AG04450 (cell line): ENCODE measurements around the gene MARS1. TPM values are rescaled to one million over a fixed set of nuclear protein-coding genes. Genes with fewer than 3 reads are reported as not detected.

Experiments
- CTCF ChIA-PET: fragments of 300-600, 350-600 bp; formaldehyde crosslinking; extraction: SDS; loops from one replicate; lab custom pipeline; 2022; ENCODE audit warnings: antibody characterized with exemption, inconsistent platforms; lab: Charles Lee
- POLR2A ChIA-PET: fragments of 350-600 bp; formaldehyde crosslinking; extraction: SDS; loops from one replicate; lab custom pipeline; 2021; ENCODE audit warnings: antibody characterized with exemption, inconsistent platforms; lab: Yijun Ruan, JAX
- DNase-seq: peaks from one replicate; pipeline ENCODE4 v3.0.0-alpha.2; 2011; ENCODE audit warnings: low read depth, low spot score
- H3K27ac ChIP-seq: one replicate; pipeline ENCODE4 v1.5.1; 2012; ENCODE audit warnings: low read depth, low read length, control low read depth
- H3K27me3 ChIP-seq: one replicate; pipeline ENCODE4 v1.6.0; 2012; ENCODE audit warnings: low read length; ENCODE audit not compliant: control insufficient read depth, insufficient read depth
- H3K4me3 ChIP-seq: 2 replicates; pipeline ENCODE4 v1.5.1; 2011; ENCODE audit warnings: mild to moderate bottlenecking, low read depth, low read length, control low read depth
- H3K9me3 ChIP-seq: 2 replicates; pipeline ENCODE4 v1.5.1; 2012; ENCODE audit warnings: low read length; ENCODE audit not compliant: control insufficient read depth, insufficient read depth
- polyA plus RNA-seq: library from polyadenylated mRNA; depleted of rRNA; stranded (reverse); fragments of >200 nt; gene quantifications from 2 replicates; pipeline ENCODE4 v1.2.3, GENCODE V29; 2011
- TF ChIP-seq, protein P1 (sequence below): IDR thresholded peaks from 2 replicates; pipeline ENCODE4 v1.5.1; 2011; ENCODE audit warnings: low read depth, low read length, control low read depth, inconsistent platforms

The MARS1 gene
- polyA plus RNA-seq, 1 experiment = 236 TPM

DNA sequence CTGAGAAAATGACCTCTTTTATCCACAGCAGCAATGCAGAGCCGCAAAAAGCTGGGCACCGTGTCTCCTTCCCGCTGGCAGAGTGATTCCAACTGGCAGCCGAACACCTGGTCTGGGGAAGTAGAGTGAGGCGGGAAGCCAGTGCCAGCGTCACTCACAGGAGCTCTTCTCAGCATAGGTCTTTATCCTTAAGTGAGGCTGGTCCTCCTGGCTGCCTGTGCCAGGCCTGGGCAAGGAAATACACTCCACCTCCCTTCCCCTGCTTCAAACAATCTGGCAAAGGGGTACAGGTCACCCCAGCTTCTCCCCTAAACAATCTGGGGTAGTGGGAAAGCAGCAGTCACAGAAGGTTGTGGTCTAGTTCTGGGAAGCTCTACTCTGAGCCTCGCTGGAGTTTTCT, 13.0 kb upstream of the MARS1 start:
- Histone ChIP-seq H3K4me3 (no peak overlapping the region), H3K27ac (no peak overlapping the region), H3K9me3 (no peaks in the 10 kb centered on the region; the same call in 1 of the 2 replicates), H3K27me3 (peaks cover 42% of the 10 kb centered on the region)
- ChIA-PET CTCF (interaction anchor here (1.9 to 2.7 kb wide), 2 partner anchors 12 to 16 kb away, joined by 9 to 14 read pairs; partner anchors contain the start of gene GLI1), POLR2A (interaction anchor here (0.9 kb wide), 1 partner anchor 45 kb away, joined by 4 read pairs; the partner anchor contains the start of gene DDIT3)
- DNase-seq = no peak
- TF ChIP-seq, protein P1, sequence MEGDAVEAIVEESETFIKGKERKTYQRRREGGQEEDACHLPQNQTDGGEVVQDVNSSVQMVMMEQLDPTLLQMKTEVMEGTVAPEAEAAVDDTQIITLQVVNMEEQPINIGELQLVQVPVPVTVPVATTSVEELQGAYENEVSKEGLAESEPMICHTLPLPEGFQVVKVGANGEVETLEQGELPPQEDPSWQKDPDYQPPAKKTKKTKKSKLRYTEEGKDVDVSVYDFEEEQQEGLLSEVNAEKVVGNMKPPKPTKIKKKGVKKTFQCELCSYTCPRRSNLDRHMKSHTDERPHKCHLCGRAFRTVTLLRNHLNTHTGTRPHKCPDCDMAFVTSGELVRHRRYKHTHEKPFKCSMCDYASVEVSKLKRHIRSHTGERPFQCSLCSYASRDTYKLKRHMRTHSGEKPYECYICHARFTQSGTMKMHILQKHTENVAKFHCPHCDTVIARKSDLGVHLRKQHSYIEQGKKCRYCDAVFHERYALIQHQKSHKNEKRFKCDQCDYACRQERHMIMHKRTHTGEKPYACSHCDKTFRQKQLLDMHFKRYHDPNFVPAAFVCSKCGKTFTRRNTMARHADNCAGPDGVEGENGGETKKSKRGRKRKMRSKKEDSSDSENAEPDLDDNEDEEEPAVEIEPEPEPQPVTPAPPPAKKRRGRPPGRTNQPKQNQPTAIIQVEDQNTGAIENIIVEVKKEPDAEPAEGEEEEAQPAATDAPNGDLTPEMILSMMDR = no peak

DNA sequence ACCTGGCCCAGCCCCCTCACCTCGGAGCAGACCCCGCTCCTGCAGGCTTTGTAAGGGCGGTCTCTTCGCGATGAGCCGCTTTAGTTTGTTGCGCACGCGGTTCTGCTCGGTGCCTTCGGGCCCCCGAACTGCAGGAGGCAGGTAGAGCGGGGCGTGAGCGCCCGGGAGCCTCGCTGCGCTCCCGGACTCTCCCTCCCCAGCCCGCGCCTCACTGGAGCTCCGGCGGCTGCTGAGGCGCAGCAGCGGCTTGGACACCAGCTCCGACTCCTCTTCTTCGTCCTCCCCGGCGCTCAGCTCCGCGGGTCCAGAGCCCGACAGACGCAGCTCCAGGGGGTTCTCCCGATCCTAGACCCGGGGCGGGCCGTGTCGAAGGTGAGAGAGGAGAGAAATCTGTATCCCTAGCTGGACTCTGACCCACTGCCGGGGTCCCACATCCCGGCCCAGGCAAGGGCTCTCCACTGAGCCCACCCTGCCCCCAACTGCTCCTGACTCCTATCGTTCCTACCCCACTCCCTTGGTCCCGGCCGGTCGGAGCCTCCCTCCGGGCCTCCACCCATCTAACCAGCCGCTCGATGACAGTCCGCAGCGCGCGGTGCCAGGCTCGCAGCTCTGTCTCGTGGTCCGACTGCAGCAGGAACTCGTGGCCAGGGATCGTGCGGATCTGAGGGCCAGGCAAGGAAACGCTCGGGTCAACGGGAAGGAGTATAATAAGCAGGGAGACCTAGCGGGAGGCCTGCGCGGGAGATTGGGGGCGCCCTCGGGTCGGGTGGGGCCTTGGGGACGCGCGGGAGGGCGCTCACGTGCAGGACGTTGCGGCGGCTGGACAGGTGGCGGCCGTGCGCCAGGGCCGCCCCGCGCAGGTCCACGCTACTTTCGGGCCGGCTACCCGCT, 12.4 kb upstream of the MARS1 start:
- Histone ChIP-seq H3K27me3 (peaks cover 42% of the 10 kb centered on the region), H3K27ac (no peak overlapping the region), H3K4me3 (peak overlapping the region; percentile 36), H3K9me3 (no peaks in the 10 kb centered on the region; the same call in 1 of the 2 replicates)
- TF ChIP-seq, protein P1 = no peak
- CTCF ChIA-PET = interaction anchor here (0.6 to 2.7 kb wide), 3 partner anchors 13 to 42 kb away, joined by 6 to 14 read pairs (median 9); partner anchors contain the start of gene GLI1
- POLR2A ChIA-PET = interaction anchor here (0.6 to 0.9 kb wide), 2 partner anchors 44 to 363 kb away, joined by 4 to 5 read pairs; partner anchors contain the start of gene DDIT3
- no peak for DNase-seq

DNA sequence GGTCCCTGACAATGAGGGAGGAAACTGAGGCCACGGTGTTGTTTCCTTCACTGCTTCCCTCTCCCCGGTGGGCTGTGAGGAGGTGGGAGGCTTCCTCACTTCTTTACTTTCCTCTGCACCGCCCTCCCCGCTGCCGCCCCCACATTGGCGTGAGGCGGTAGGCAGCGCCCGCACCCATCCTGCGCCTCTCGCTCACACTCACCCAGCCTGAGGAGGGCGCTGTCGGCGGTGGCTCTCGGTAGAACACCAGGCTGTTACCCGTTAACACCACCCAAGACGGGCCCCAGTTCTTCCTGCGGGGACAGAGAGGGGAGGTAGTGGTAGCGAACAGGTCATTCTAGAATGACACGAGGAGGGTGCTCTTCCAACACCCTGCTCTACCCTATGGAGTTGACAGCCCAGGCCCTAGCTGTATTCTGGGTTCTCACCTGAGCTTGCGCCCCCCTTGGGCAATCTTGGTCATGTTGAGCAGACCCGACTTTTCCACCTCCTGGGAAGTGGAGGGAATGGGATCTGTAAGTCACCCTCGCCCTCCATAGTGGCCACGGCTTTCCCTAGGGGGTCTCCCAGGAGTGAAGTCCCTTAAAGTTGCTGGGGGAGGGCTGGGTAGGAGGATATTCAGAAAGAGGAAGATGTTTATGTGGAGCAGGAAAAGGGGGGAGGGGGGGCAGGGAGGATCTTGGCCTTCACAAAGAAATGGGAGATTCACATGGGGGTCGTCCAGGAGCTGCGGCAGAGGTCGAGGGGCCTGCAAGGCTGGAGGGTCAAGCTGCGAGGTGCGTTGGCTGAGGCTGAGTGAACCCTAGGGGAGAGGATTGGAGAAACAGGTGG, 11.5 kb upstream of the MARS1 start:
- H3K9me3 ChIP-seq = no peaks in the 10 kb centered on the region; the same call in 1 of the 2 replicates
- ChIA-PET CTCF (interaction anchor here (1.3 kb wide), 1 partner anchor 17 kb away, joined by 5 read pairs; the partner anchor contains the start of gene GLI1), POLR2A (no interaction called here)
- no peak overlapping the region for H3K27ac ChIP-seq
- H3K27me3 ChIP-seq = peaks cover 44% of the 10 kb centered on the region
- H3K4me3 ChIP-seq = peak overlapping the region; percentile 36
- TF ChIP-seq, protein P1 = peak; percentile 25
- no peak for DNase-seq

DNA sequence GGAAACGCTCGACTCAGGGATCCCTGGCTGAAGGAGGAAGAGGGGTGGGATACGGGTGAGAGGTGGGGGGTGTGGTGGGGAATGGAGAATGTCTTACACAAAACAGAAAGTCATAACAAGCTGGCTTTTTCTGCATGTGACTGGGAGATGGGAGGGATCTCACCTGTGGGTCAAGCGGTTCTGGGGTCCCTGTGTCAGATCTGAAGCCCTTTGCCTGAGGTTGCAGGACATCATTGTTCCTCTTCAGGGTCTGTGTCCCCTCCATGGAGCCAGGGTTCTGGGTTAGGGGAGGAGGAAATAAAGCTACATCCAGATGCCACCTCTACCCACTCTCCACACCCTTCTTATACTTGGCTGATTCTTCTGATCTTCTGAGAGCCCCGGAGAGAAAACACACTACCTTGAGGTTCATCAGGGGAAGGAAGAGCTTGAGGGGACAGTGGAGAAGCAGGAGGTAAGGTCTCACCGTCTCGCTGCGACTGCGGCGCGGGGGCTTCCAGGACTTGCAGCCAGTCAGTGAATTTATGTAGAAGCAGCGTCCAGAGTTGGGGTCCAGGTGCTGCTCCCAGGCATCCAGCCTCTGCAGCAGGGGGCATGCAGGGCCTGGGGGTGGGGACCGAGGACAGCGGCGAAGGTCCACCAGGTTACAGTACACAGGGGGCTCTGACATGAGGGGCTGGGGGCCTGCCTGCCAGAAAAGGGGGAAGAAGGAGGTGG, 10.7 kb upstream of the MARS1 start:
- no peak for DNase-seq
- TF ChIP-seq, protein P1 = no peak
- Histone ChIP-seq H3K27ac (no peak overlapping the region), H3K4me3 (no peak overlapping the region), H3K27me3 (peaks cover 43% of the 10 kb centered on the region), H3K9me3 (no peaks in the 10 kb centered on the region; the same call in 1 of the 2 replicates)
- CTCF ChIA-PET = interaction anchor here (0.9 to 1.3 kb wide), 2 partner anchors 15 to 18 kb away, joined by 3 to 5 read pairs; partner anchors contain the start of gene GLI1
- POLR2A ChIA-PET = no interaction called here
